HUES6 (cell line): Measurements from ENCODE around the gene TGDS.
"Not testable (repeated sequence)": the region's sequence is repeated elsewhere in the genome, so short reads cannot be mapped to it uniquely, and the experiment has no call there.

ENCODE experiments used
- H3K27ac ChIP-seq: 2 replicates; pipeline ENCODE4 v1.7.0; 2013; ENCODE audit warnings: low read depth, mild to moderate bottlenecking, low read length, inconsistent platforms
- H3K27me3 ChIP-seq: 2 replicates; pipeline ENCODE4 v1.6.1; 2013; ENCODE audit warnings: low read length; ENCODE audit not compliant: control insufficient read depth, insufficient read depth
- H3K36me3 ChIP-seq: 2 replicates; pipeline ENCODE4 v1.6.1; 2013; ENCODE audit warnings: low read length; ENCODE audit not compliant: control insufficient read depth, insufficient read depth
- H3K4me1 ChIP-seq: 2 replicates; pipeline ENCODE4 v1.6.1; 2013; ENCODE audit warnings: low read length; ENCODE audit not compliant: control insufficient read depth, insufficient read depth
- H3K4me3 ChIP-seq: 2 replicates; pipeline ENCODE4 v1.5.1; 2013; ENCODE audit warnings: low read depth, low read length
- H3K9ac ChIP-seq: one replicate; pipeline ENCODE4 v1.6.1; 2013; ENCODE audit warnings: mild to moderate bottlenecking, low read length
- H3K9me3 ChIP-seq: 2 replicates; pipeline ENCODE4 v1.6.1; 2013; ENCODE audit warnings: low read depth, low read length; ENCODE audit not compliant: control insufficient read depth, insufficient read depth

The TGDS gene

GRCh38 chr13:94534166-94534565 is 61.8 kb downstream of the TGDS start:
- no peaks in the 10 kb centered on the region for H3K27me3 ChIP-seq
- no peaks in the 10 kb centered on the region; the same call in 1 of the 2 replicates for H3K4me1 ChIP-seq
- H3K9ac ChIP-seq: no peak overlapping the region
- H3K4me3 ChIP-seq: no peak overlapping the region
- H3K9me3 ChIP-seq: no peaks in the 10 kb centered on the region
- H3K36me3 ChIP-seq: no peaks in the 10 kb centered on the region
- H3K27ac ChIP-seq: no peak overlapping the region

GRCh38 chr13:94532278-94532677 is 63.7 kb downstream of the TGDS start:
- not testable (repeated sequence) for H3K27me3 ChIP-seq, H3K36me3 ChIP-seq, H3K27ac ChIP-seq, H3K9ac ChIP-seq, H3K4me3 ChIP-seq, H3K9me3 ChIP-seq, H3K4me1 ChIP-seq

- not testable (repeated sequence) for H3K27me3 ChIP-seq, H3K4me1 ChIP-seq, H3K9me3 ChIP-seq, H3K4me3 ChIP-seq, H3K36me3 ChIP-seq, H3K9ac ChIP-seq, H3K27ac ChIP-seq
Observed at GRCh38 chr13:94526956-94527355, 69.0 kb downstream of the TGDS start.

- Histone ChIP-seq H3K9me3 (no peaks in the 10 kb centered on the region), H3K27ac (no peak overlapping the region), H3K27me3 (no peaks in the 10 kb centered on the region)
Observed at GRCh38 chr13:94525781-94526180, 70.2 kb downstream of the TGDS start.

GRCh38 chr13:94524407-94524806 is 71.5 kb downstream of the TGDS start:
- H3K9me3 ChIP-seq: no peaks in the 10 kb centered on the region
- H3K9ac ChIP-seq: no peak overlapping the region
- no peak overlapping the region for H3K27ac ChIP-seq
- no peaks in the 10 kb centered on the region for H3K4me1 ChIP-seq
- H3K27me3 ChIP-seq: no peaks in the 10 kb centered on the region
- H3K4me3 ChIP-seq: no peak overlapping the region
- no peaks in the 10 kb centered on the region for H3K36me3 ChIP-seq

More at GRCh38 chr13:94525781-94526180, 70.2 kb downstream of the TGDS start:
- no peak overlapping the region for H3K4me3 ChIP-seq
- no peaks in the 10 kb centered on the region for H3K36me3 ChIP-seq
- no peak overlapping the region for H3K9ac ChIP-seq
- H3K4me1 ChIP-seq: no peaks in the 10 kb centered on the region
